HG03025 (cell line): ENCODE measurements around the gene ADAMTS19.
"Not testable (repeated sequence)": the region's sequence is repeated elsewhere in the genome, so short reads cannot be mapped to it uniquely, and the experiment has no call there.

Experiments
- ATAC-seq: cut with Tn5 transposase; IDR thresholded peaks from one replicate; pipeline ENCODE4 v1.9.1; 2021; ENCODE audit warnings: mild to moderate bottlenecking, moderate library complexity; ENCODE audit not compliant: unreplicated experiment, low FRiP score

Gene ADAMTS19

GRCh38 chr5:129584496-129584895, 124.4 kb downstream of the ADAMTS19 start:
- not testable (repeated sequence) for ATAC-seq

GRCh38 chr5:129591508-129592160, 131.5 kb downstream of the ADAMTS19 start:
- ATAC-seq = no peak

GRCh38 chr5:129593525-129593924, 133.4 kb downstream of the ADAMTS19 start:
- ATAC-seq = no peak

- ATAC-seq = no peak
Observed at GRCh38 chr5:129601576-129601975, 141.5 kb downstream of the ADAMTS19 start.

GRCh38 chr5:129608350-129608749, 148.3 kb downstream of the ADAMTS19 start:
- ATAC-seq = no peak

- ATAC-seq = no peak
Observed at GRCh38 chr5:129609710-129610109, 149.6 kb downstream of the ADAMTS19 start.

GRCh38 chr5:129616517-129616916, 156.4 kb downstream of the ADAMTS19 start:
- ATAC-seq = no peak

- no peak for ATAC-seq
Observed at GRCh38 chr5:129617206-129617605, 157.1 kb downstream of the ADAMTS19 start.

GRCh38 chr5:129619782-129620181, 159.7 kb downstream of the ADAMTS19 start:
- no peak for ATAC-seq

GRCh38 chr5:129622531-129622930, 162.4 kb downstream of the ADAMTS19 start:
- no peak for ATAC-seq

GRCh38 chr5:129629575-129629974, 169.5 kb downstream of the ADAMTS19 start:
- no peak for ATAC-seq

GRCh38 chr5:129630101-129630500, 170.0 kb downstream of the ADAMTS19 start:
- no peak for ATAC-seq

- ATAC-seq = no peak
Observed at GRCh38 chr5:129631961-129632360, 171.9 kb downstream of the ADAMTS19 start.

GRCh38 chr5:129637501-129637900, 177.4 kb downstream of the ADAMTS19 start:
- ATAC-seq = not testable (repeated sequence)

- no peak for ATAC-seq
Observed at GRCh38 chr5:129639331-129639730, 179.2 kb downstream of the ADAMTS19 start.

- no peak for ATAC-seq
Observed at GRCh38 chr5:129652349-129653056, 192.4 kb downstream of the ADAMTS19 start.

GRCh38 chr5:129653057-129653375, 192.9 kb downstream of the ADAMTS19 start:
- no peak for ATAC-seq

- ATAC-seq = no peak
Observed at GRCh38 chr5:129653442-129653841, 193.3 kb downstream of the ADAMTS19 start.

- ATAC-seq = no peak
Observed at GRCh38 chr5:129656952-129657351, 196.9 kb downstream of the ADAMTS19 start.

- no peak for ATAC-seq
Observed at GRCh38 chr5:129658801-129659200, 198.7 kb downstream of the ADAMTS19 start.

GRCh38 chr5:129661366-129662035, 201.4 kb downstream of the ADAMTS19 start:
- ATAC-seq = no peak
